Right atrium auricular region (tissue), 2 donors: ENCODE measurements around the gene RAB40A. TPM values are rescaled to one million over a fixed set of nuclear protein-coding genes. Genes with fewer than 3 reads are reported as not detected.

Source experiments
- DNase-seq: peaks from one replicate; pipeline ENCODE4 v3.0.0-alpha.2; 2019; ENCODE audit warnings: low spot score
- H3K27ac ChIP-seq, 2 donors: fragments of 200-600 bp; sonication (generic); 1 replicate in 1 of 2; 2 replicates in 1 of 2; pipeline ENCODE4 v1.5.1; 2016 to 2019
- H3K27me3 ChIP-seq, 2 donors: fragments of 200-600 bp; sonication (generic); one replicate each; pipeline versions ENCODE4 v1.5.1 to v1.6.0; 2017 to 2019
- H3K36me3 ChIP-seq: fragments of 200-600 bp; sonication (generic); one replicate; pipeline ENCODE4 v1.5.1; 2016
- H3K4me1 ChIP-seq, 2 donors: fragments of 200-600 bp; sonication (generic); one replicate each; pipeline versions ENCODE4 v1.5.1 to v1.6.0; 2017 to 2019
- H3K4me3 ChIP-seq, 2 donors: fragments of 200-600 bp; sonication (generic); 1 replicate in 1 of 2; 2 replicates in 1 of 2; pipeline ENCODE4 v1.5.1; 2017 to 2019; ENCODE audit warnings: mild to moderate bottlenecking in 1 of 2, moderate library complexity in 1 of 2
- H3K9me3 ChIP-seq, 2 donors: fragments of 200-600 bp; sonication (generic); one replicate each; pipeline ENCODE4 v1.5.1; 2019
- total RNA-seq, 2 donors: library from RNA; depleted of rRNA; stranded (reverse); fragments of >200 nt; gene quantifications; one replicate each; pipeline ENCODE4 v1.1.0, GENCODE V29; 2016
- TF ChIP-seq, protein P1 (sequence below), 2 donors: fragments of 200-600 bp; sonication (generic); IDR thresholded peaks; one replicate each; pipeline ENCODE4 v1.5.1; 2019; ENCODE audit warnings: antibody characterized with exemption in 2 of 2

Gene RAB40A
- total RNA-seq, 2 donors from 2014 or later = 0.31 TPM; not detected in 1

DNA sequence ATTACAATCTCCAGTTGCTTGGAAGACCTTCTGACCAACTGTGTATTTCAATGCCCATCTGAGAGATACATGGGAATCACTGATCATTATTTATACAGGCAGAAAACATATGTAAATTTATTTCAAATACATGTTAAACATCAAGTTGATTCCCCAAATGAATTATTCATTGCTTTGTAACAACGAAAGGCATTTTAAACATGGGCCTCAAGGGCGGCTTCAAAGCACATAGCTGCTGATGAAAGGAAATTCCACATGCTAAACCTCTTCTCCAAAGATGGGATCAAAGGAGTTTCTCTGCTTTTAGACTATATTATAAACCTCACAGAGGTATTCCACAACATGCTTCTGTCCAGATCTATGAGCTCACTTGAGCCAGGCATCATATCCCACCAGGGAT is 4.3 kb upstream of the RAB40A start:
- Histone ChIP-seq H3K4me1 (no peaks in the 10 kb centered on the region), H3K27me3 (no peaks in the 10 kb centered on the region), H3K27ac (no peak overlapping the region), H3K4me3 (no peak overlapping the region), H3K36me3 (no peaks in the 10 kb centered on the region), H3K9me3 (no peaks in the 10 kb centered on the region)
- no peak for DNase-seq
- TF ChIP-seq, protein P1, sequence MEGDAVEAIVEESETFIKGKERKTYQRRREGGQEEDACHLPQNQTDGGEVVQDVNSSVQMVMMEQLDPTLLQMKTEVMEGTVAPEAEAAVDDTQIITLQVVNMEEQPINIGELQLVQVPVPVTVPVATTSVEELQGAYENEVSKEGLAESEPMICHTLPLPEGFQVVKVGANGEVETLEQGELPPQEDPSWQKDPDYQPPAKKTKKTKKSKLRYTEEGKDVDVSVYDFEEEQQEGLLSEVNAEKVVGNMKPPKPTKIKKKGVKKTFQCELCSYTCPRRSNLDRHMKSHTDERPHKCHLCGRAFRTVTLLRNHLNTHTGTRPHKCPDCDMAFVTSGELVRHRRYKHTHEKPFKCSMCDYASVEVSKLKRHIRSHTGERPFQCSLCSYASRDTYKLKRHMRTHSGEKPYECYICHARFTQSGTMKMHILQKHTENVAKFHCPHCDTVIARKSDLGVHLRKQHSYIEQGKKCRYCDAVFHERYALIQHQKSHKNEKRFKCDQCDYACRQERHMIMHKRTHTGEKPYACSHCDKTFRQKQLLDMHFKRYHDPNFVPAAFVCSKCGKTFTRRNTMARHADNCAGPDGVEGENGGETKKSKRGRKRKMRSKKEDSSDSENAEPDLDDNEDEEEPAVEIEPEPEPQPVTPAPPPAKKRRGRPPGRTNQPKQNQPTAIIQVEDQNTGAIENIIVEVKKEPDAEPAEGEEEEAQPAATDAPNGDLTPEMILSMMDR (IDR thresholded peaks at IDR 0.05) = no peak

DNA sequence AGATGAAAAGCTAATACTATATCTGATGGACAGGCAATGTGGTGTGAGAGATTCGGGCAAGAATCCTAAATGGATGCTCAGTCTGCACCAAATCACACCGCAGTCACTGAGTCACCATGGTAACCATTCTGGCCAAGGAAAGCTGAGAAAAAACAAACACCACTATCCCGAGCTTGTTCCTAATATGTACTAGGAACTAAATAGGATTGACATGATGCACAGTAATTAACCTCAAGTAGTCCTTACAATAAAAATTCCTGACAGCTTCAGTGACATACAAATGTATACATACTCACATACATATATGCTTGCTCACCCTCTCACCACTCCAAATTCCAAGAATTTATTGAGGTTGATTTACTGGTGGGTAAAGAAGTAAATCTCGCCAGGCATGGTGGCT is 1.1 kb upstream of the RAB40A start:
- H3K4me1 ChIP-seq = no peaks in the 10 kb centered on the region
- H3K4me3 ChIP-seq = no peak overlapping the region
- H3K27ac ChIP-seq = no peak overlapping the region
- DNase-seq = no peak
- H3K9me3 ChIP-seq = no peaks in the 10 kb centered on the region
- H3K27me3 ChIP-seq = no peaks in the 10 kb centered on the region
- no peaks in the 10 kb centered on the region for H3K36me3 ChIP-seq
- TF ChIP-seq, protein P1 (IDR thresholded peaks at IDR 0.05) = no peak

DNA sequence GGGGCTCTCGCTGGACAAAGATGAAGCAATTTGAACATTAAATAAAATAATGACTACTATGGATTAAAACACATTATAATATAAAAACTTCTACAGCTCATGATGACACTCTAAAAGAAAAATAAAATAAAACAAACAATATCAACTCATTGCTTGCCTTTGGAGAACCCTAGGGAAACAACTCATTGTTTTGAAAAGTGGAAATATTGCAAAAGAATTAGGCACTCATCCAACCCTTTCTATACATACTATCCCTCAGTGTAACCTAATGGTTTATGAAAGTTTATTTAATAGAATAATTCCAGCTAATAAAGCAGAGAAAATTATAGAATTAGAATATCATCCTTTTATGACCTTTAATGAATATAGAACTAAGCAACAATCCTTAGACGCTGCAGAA is 718 bp downstream of the RAB40A start:
- no peak for DNase-seq
- TF ChIP-seq, protein P1 (IDR thresholded peaks at IDR 0.05) = no peak
- Histone ChIP-seq H3K27ac (no peak overlapping the region), H3K36me3 (no peaks in the 10 kb centered on the region), H3K27me3 (no peaks in the 10 kb centered on the region), H3K4me3 (no peak overlapping the region), H3K9me3 (no peaks in the 10 kb centered on the region), H3K4me1 (no peaks in the 10 kb centered on the region)

DNA sequence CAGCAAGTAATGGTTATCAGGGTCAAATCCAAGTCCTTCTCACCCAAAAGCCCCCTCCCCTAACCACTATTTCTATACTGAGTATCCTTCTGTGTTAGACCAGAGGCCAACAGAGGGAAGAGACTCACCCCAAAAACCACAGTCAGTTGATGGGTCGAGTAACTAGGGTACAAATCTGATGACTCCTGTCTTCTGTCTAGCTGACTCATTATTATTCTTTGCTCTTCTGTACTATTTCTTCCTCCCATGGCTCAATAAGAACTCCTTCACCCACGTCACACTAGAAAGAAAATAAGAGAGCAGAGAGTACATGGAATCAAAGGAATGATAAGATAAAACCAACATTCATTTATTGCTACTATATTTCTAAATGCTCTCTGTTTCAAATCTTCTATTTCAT is 2.0 kb downstream of the RAB40A start:
- Histone ChIP-seq H3K36me3 (no peaks in the 10 kb centered on the region), H3K27me3 (no peaks in the 10 kb centered on the region), H3K4me3 (no peak overlapping the region), H3K9me3 (no peaks in the 10 kb centered on the region), H3K4me1 (no peaks in the 10 kb centered on the region), H3K27ac (no peak overlapping the region)
- TF ChIP-seq, protein P1 (IDR thresholded peaks at IDR 0.05) = no peak
- no peak for DNase-seq

DNA sequence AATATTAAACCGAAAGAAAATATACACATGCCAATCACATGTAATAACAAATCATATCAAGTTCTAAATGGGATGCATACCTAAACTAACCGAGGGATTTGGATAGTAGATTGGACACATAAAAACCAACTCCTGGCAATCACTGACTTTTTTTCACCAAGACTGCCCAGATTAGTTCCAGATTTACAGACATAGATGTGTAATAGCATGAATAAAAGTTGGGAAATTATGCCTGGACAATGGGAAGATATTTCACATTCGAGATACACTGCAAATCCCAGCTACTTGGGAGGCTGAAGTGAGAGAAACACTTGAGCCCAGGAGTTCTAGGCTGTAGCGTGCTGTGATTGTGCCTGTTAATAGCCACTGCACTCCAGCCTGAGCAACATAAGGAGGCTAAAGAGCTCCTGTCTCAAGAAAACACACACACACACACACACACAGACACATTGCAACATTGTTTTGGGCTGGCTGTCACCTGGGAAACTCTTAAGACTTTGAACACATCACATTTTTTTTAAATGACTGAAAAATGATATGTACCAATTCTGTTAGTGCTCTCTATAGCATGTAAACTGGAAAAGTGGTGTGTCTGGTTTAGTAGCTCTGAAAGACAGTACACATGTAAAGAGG is 5.7 kb downstream of the RAB40A start:
- Histone ChIP-seq H3K27me3 (no peaks in the 10 kb centered on the region), H3K9me3 (no peaks in the 10 kb centered on the region), H3K4me3 (no peak overlapping the region), H3K36me3 (no peaks in the 10 kb centered on the region), H3K27ac (no peak overlapping the region), H3K4me1 (no peaks in the 10 kb centered on the region)
- DNase-seq = no peak
- TF ChIP-seq, protein P1 (IDR thresholded peaks at IDR 0.05) = no peak

DNA sequence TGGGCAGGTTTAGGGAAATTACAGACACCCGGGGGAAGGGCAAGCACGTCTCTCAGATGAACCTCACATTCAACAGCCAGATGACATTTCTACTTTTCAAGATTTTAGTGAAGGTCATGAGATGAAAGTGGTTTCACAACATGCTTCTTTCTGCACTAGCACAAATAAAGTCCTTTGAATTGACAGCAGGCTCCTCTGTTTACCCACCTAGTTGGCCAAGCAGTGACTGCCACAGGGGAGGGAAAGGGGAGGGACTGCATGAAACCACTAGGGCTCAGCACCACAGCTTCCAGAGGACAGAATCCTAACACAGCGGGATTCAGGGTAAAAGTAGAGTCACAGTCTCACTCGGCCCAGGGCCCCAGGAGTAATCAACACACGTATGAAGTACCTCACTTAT is 6.2 kb downstream of the RAB40A start:
- Histone ChIP-seq H3K27ac (no peak overlapping the region), H3K9me3 (no peaks in the 10 kb centered on the region), H3K27me3 (no peaks in the 10 kb centered on the region), H3K4me1 (no peaks in the 10 kb centered on the region), H3K4me3 (no peak overlapping the region), H3K36me3 (no peaks in the 10 kb centered on the region)
- DNase-seq = no peak
- TF ChIP-seq, protein P1 (IDR thresholded peaks at IDR 0.05) = no peak
